Right renal cortex interstitium (tissue), 3 donors: ENCODE measurements around the gene RCOR3. TPM values are rescaled to one million over a fixed set of nuclear protein-coding genes. Genes with fewer than 3 reads are reported as not detected.
"Not testable (repeated sequence)": the region's sequence is repeated elsewhere in the genome, so short reads cannot be mapped to it uniquely, and the experiment has no call there.

Experiments used
- DNase-seq, 3 donors: peaks; one replicate each; pipeline ENCODE4 v3.0.0-alpha.2; 2013; ENCODE audit warnings: low read depth in 3 of 3, low spot score in 2 of 3
- polyA plus RNA-seq, 3 donors: library from polyadenylated mRNA; unstranded; fragments of 120-200 nt; gene quantifications; one replicate each; pipeline ENCODE4 v1.2.1, GENCODE V29; 2013; ENCODE audit not compliant: insufficient read length in 3 of 3

RCOR3 gene
- polyA plus RNA-seq, 3 donors, result 79.6 to 80.3 (median 80.1) TPM

GRCh38 chr1:211337430-211338223, 78.5 kb downstream of the RCOR3 start:
- DNase-seq, result no peak

- no peak for DNase-seq
Measured at GRCh38 chr1:211338224-211338620, 79.1 kb downstream of the RCOR3 start.

GRCh38 chr1:211339631-211340041, 80.5 kb downstream of the RCOR3 start:
- no peak for DNase-seq

- no peak for DNase-seq
Measured at GRCh38 chr1:211340622-211341507, 81.7 kb downstream of the RCOR3 start.

GRCh38 chr1:211341999-211342398, 82.8 kb downstream of the RCOR3 start:
- no peak for DNase-seq

GRCh38 chr1:211343607-211344006, 84.4 kb downstream of the RCOR3 start:
- no peak for DNase-seq

- DNase-seq, result no peak
Measured at GRCh38 chr1:211344152-211344618, 85.0 kb downstream of the RCOR3 start.

- DNase-seq, result no peak
Measured at GRCh38 chr1:211345719-211346118, 86.6 kb downstream of the RCOR3 start.

GRCh38 chr1:211347077-211347844, 88.1 kb downstream of the RCOR3 start:
- no peak for DNase-seq

GRCh38 chr1:211348547-211348946, 89.4 kb downstream of the RCOR3 start:
- DNase-seq, result no peak

- no peak for DNase-seq
Measured at GRCh38 chr1:211349741-211350140, 90.6 kb downstream of the RCOR3 start.

- DNase-seq, result not testable (repeated sequence)
Measured at GRCh38 chr1:211352055-211352454, 92.9 kb downstream of the RCOR3 start.

- no peak for DNase-seq
Measured at GRCh38 chr1:211352465-211352864, 93.3 kb downstream of the RCOR3 start.

GRCh38 chr1:211352985-211353515, 93.9 kb downstream of the RCOR3 start:
- DNase-seq, result no peak

GRCh38 chr1:211353562-211354212, 94.5 kb downstream of the RCOR3 start:
- no peak for DNase-seq

GRCh38 chr1:211355873-211356272, 96.7 kb downstream of the RCOR3 start:
- DNase-seq, result no peak

GRCh38 chr1:211356723-211357407, 97.7 kb downstream of the RCOR3 start:
- DNase-seq, result no peak

GRCh38 chr1:211358685-211359084, 99.5 kb downstream of the RCOR3 start:
- DNase-seq, result no peak

- DNase-seq, result no peak
Measured at GRCh38 chr1:211359876-211360275, 100.7 kb downstream of the RCOR3 start.
